ENCODE measurements around the gene CNGA4.

DNA sequence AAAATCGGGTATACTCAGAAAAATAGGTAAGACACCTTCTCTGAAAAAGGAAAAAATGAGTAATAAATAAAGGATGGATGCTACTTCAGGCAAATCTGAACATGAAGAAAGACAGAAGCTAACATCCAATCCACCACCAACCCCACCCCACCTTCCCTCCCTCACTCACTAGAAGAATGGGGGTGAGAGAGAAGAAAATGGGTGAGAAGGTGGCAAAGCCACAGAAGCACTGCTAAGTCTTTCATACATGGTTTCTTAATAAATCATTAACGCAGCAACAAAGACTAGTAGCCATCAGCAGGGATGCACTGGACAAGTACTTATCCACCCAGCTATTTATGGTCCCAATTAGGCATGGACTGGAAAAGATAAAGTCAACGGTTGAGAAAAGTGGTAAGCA is 10.4 kb upstream of the CNGA4 start:
- TF ChIP-seq, protein P1, sequence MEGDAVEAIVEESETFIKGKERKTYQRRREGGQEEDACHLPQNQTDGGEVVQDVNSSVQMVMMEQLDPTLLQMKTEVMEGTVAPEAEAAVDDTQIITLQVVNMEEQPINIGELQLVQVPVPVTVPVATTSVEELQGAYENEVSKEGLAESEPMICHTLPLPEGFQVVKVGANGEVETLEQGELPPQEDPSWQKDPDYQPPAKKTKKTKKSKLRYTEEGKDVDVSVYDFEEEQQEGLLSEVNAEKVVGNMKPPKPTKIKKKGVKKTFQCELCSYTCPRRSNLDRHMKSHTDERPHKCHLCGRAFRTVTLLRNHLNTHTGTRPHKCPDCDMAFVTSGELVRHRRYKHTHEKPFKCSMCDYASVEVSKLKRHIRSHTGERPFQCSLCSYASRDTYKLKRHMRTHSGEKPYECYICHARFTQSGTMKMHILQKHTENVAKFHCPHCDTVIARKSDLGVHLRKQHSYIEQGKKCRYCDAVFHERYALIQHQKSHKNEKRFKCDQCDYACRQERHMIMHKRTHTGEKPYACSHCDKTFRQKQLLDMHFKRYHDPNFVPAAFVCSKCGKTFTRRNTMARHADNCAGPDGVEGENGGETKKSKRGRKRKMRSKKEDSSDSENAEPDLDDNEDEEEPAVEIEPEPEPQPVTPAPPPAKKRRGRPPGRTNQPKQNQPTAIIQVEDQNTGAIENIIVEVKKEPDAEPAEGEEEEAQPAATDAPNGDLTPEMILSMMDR (IDR thresholded peaks at IDR 0.05) = no peak
- TF ChIP-seq POLR2A (IDR thresholded peaks at IDR 0.05) = no peak

Data from Peyer's patch (tissue), 4 donors.